Fibroblast of gingiva (primary cell): Measurements from ENCODE around the gene NOL4L.
"Not testable (repeated sequence)": the region's sequence is repeated elsewhere in the genome, so short reads cannot be mapped to it uniquely, and the experiment has no call there.

Experiments used
- DNase-seq: peaks from one replicate; pipeline ENCODE4 v3.0.0-alpha.2; 2011; ENCODE audit warnings: low read depth

NOL4L gene

DNA sequence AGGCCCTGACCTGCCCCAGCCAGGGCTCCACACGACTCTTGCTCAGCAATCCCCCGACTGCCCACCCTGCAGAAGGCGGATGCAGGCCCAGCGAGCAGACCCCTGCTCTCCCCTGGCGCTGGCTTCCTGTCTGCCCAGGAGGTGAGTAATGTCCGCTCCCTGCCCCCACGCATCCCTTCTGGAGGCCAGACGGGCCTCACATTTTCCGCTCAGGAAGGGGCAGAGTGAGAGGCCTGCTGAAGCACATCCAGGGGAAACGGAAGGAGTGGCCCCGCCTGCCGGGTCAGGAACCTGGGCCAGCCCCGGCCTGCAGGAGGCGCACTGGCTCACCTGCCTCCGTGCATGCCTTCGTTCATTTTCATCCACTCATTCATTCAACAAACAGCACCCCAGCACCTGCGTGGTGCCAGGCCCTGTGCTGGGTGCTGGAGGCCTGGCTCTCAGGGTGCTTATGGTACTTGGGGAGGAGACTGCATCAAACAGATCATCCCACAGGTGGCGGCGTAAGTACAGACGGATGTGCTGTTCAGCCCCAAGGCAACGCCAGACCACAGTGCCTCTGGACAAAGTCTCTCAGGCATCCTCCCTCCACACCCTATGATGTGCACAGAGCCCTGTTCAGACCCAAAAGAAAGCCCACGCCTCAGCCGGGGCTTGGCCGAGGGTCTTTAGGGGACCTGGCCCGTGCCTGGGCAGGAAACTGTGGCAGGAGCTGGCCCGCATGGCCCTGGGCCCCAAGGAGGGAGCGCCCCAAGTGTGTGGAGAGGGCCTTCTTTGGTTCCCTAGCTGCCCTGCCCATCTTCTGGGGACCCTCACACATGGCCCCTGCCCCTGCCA lies 114.9 kb downstream of the NOL4L start:
- no peak for DNase-seq

DNA sequence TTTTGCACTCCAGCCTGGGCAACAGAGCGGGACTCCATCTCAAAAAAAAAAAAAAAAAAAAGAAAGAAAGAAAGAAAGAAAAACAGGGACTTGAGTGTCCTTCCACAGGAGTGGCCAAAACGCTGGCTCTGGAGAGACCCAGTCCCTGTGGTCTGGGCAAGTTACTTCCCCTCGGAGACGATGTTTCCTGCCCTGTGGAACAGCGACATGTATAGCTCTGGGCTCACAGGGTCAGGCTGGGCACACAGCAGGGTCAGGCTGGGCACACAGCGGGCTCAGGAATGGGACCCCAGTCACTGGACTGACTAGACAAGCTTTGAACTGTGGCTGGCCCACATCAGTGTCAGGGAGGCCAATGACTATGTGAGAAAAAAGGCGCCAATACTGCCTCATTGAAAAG lies 116.3 kb downstream of the NOL4L start:
- DNase-seq = no peak

GRCh38 chr20:32468313-32468640 lies 116.9 kb downstream of the NOL4L start:
- DNase-seq = no peak

GRCh38 chr20:32467506-32468312 lies 117.4 kb downstream of the NOL4L start:
- no peak for DNase-seq

DNA sequence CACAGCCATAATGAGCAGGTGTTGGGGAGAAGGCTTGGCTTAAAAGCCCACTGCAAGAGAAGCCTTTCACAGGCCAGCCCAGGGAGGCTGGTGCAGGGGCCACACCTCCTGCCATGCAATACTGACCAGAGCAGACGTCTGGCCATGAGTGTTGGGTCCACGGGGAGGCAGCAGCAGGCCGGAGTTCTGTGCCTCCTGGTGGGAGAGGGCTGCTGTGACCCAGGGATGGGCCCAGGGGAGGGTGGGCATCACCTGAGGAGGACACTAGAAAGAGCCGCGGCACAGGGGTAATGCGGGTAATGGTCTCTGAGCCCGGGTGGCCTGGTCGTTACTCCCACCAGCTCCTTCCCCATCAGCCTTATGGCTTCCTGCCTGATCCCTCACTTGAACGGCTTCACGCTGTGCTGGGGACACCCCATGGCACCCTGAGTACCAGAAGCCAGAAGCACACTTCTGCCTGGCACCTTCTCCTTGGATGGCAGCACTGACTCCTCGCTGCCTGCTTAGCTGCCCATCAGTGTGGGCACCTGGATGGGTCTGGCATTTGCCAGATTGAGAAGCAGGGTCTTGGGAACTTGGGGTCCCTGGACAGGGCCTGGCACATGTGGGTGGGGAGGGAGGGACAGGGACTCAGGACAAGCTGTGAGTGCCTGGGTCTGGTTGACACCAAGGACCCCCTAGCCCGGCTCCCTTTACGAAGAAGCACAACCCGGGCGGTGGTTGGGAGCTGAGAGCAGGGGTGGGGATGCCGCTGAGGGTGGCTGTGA lies 118.2 kb downstream of the NOL4L start:
- no peak for DNase-seq

- DNase-seq = not testable (repeated sequence)
These were observed 119.0 kb downstream of the NOL4L start for GRCh38 chr20:32465901-32466675.

DNA sequence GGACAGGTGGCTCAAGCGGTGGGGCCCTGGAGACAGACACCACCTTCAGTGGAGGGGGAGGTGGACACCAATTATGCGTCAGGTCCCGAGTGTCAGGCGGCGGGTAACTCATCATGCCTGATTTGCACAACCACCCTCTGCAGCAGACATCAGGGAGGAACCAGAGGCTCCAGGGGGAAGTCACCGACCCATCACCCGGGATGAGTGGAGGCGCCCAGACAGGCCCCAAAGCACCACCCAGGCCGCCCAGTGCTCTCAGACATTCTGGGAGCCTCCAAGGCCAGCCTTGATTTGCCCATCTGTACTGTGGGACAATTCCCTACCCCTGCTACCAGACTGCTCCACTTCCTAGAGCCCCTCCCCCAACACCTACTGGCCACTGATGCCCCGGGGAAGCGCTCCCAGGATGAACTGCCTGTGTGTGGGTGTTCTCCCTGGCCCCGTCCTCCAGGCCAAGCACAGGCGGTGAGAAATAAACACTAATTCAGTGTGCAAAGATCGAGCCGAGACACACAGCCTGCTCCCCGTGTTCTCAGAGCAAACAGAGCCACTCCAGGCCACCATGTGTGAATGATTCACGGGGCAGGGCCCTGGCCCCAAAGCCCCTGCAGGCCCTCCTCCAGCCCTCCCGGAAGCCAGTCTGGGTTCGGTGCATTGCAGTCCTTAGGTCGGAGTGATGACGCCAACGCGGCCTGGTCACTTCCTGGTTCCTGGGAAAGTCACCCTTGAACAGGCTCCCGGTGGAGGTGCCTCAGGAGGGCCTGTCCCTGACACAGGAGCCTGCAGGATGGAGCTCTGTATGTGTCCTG lies 119.8 kb downstream of the NOL4L start:
- peak; percentile 54 for DNase-seq

GRCh38 chr20:32464401-32465091 lies 120.6 kb downstream of the NOL4L start:
- DNase-seq = no peak

DNA sequence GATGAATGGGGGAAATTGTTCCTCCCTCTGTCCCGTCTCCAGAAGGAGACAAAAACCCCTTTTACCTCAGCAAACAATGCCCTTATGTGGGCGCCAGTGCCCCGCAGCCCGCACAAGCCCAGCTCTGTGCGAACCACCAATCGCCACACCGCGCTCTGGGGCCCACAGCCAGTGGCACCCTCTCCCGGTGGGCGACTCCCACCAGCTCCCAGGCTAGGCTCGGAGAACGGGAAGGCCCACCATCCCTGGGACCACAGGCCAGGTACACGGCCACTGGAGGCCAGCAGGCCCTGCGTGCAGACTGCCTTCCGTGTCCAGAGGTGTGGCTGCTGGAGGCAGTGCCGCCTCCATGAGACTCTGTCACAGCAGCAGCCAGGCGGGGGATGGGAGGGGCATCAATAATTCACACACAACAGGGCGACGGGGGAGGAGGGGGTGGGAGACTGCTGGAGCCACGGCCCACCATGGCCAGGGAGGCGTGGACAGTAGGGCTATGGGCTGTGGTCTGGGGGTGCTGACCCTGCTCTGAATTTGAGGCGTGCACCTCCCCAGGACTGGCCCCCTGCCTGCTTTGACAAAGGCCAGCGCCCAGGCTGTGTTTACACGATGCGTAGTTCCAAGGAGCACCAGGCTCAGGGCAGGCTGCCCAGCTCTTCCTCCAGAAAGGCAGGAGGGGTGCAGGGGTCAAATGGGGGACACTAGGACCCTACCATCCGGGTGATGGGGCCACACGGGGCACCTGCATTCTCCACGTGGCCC lies 121.3 kb downstream of the NOL4L start:
- DNase-seq = no peak

- no peak for DNase-seq
These were observed 122.1 kb downstream of the NOL4L start for GRCh38 chr20:32462900-32463641.

DNA sequence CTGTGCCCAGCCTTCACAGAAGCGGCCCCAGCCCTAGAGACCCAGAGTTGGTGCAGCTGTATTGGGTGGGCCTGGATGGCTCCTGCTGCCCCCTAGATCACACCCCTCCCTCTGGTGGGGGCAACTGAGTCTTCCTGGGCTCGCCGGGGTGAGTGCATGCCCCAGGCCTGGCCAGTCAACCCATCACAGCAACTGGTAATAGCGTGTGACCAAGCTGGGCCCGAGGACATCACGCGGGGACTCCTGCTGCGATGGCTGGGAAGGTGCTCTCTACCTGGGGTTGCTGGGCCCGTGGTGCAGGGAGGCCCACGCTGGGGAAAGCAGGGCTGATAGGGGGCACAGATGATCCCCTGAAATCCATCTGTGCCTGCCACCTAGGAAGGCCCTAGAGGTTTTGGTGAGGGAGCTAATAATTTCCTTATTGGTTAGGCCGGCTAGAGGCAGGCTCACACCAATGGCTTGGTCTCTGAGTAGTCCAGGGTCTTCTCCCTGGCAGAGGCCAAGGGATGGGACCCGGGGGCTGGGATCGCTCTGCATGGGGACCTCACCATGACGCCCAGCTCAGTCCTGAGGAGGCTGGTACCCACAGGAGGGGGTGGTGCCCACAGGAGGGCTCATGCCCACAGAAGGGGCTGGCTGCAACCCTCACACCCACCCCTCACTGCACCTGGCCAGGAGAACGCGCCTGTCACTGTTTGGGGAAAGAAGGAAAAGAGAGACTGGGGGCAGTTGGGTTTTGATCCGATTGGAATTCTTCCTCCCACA lies 123.1 kb downstream of the NOL4L start:
- DNase-seq = no peak

DNA sequence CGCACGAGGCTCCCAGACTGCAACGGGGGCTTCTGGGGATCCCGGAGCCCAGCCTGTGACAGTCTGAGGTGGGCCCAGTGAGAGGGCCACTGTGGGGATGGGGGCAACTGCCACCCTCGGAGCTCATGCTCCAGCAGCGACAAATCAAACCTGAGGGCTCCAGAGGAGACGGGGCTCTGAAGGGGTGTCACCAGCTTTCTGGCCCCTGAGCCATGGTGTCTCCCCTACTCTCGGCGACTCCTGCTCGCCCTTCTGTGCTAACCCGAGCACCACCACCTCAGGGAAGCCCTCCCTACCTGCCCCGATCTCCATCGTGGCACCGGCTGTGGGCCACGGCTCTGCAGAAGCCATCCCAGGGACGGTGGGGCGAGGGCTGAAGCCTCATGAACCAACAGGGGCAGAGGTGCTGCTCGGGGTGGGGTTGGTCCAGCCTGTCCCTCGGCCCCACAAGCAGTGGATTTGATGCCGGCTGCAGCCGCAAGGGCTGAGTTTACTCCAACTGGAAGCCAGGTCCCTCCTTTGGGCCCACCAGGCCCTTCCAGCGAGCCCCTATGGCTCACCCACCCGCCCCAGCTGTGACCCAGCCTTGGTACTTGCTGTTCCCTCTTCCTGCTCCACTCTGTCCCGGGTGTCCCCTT lies 124.3 kb downstream of the NOL4L start:
- no peak for DNase-seq

- no peak for DNase-seq
These were observed 124.9 kb downstream of the NOL4L start for GRCh38 chr20:32460231-32460630.

DNA sequence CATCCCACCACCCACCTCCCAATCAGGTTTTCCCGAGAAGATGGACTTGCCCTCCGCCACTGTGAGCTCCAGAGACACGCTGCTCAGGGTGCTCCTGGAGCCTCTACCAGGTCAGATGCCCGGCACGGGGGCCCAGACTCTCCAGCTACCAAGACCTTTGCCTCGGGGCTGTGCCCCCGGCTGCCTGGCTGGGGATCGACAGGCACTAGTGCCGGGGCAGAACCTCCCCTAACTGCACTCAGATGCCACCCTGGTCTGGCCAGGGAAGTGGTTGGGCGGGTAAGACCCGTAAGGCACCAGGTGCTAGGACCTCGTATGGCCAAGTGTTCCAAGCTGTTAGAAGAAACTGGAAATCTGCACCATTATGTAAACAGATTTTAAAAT lies 126.3 kb downstream of the NOL4L start:
- DNase-seq = no peak

DNA sequence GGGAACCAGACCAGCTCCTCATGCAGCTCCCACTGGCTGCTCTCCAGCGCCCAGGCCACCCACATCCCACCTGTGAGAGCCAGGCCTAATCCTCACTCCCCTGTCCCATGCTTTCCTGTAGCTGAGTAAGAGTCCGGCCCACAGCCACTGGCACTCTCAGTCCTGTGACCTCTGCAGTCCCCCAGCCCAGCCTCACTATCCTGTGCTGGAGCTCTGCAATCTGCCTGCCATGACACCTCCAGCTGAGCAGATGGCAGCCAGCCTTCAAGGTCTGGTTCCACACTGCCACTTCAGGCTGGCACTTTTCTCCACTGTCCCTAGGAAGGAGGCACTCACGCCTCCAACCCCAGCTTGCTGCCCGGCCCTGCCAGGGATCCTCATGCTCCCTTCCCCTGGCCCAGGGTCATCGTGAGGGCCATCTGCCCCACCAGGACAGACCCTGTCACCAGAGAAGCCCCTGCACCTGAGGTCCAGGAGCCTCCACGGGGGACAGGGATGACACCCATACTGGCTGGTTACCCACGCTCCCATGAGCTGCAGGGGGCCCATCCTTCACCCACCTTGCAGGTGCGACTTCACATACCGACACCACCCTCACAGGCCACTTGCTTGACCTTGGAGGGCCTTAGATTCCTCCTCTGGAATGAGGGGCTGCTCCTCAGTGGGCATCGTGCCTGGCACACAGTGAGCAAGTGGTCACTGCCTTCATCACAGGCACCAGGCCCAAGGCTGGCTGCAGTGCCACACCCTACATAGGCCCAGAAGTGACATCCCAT lies 126.9 kb downstream of the NOL4L start:
- DNase-seq = no peak

GRCh38 chr20:32457479-32457986 lies 127.6 kb downstream of the NOL4L start:
- DNase-seq = peak; percentile 47
